Osteoblast (primary cell): ENCODE data around the gene PLCL1. TPM values are rescaled to one million over a fixed set of nuclear protein-coding genes. Genes with fewer than 3 reads are reported as not detected.

ENCODE experiments used
- DNase-seq: peaks from one replicate; pipeline ENCODE4 v3.0.0; 2011; ENCODE audit warnings: low spot score, mixed read lengths; ENCODE audit not compliant: insufficient read length; ENCODE audit errors: missing footprints
- H2AFZ ChIP-seq: 2 replicates; pipeline ENCODE4 v1.6.0; 2011; ENCODE audit warnings: mild to moderate bottlenecking, low read length
- H3K27ac ChIP-seq: 2 replicates; pipeline ENCODE4 v1.5.1; 2011; ENCODE audit warnings: mild to moderate bottlenecking, low read depth, low read length, moderate library complexity
- H3K27me3 ChIP-seq: 2 replicates; pipeline ENCODE4 v1.6.0; 2012; ENCODE audit warnings: mild to moderate bottlenecking, control low read depth, inconsistent platforms, low read length, moderate library complexity; ENCODE audit not compliant: insufficient read depth
- H3K36me3 ChIP-seq: 2 replicates; pipeline ENCODE4 v1.5.1; 2011; ENCODE audit warnings: mild to moderate bottlenecking, low read length, control low read depth, moderate library complexity; ENCODE audit not compliant: insufficient read depth
- H3K4me1 ChIP-seq: 2 replicates; pipeline ENCODE4 v1.5.1; 2011; ENCODE audit warnings: mild to moderate bottlenecking, low read length, control low read depth, moderate library complexity; ENCODE audit not compliant: insufficient read depth
- H3K4me2 ChIP-seq: 2 replicates; pipeline ENCODE4 v1.6.0; 2011; ENCODE audit warnings: mild to moderate bottlenecking, low read length; ENCODE audit not compliant: insufficient read depth
- H3K4me3 ChIP-seq: fragments of 200-600 bp; sonication (generic); 3 replicates; pipeline ENCODE4 v1.5.1; 2012; ENCODE audit warnings: mild to moderate bottlenecking, low read length, inconsistent platforms; ENCODE audit not compliant: insufficient read depth
- H3K79me2 ChIP-seq: 2 replicates; pipeline ENCODE4 v1.6.0; 2012; ENCODE audit warnings: mild to moderate bottlenecking, low read length, control low read depth, inconsistent platforms; ENCODE audit not compliant: insufficient read depth
- H3K9me3 ChIP-seq: 2 replicates; pipeline ENCODE4 v1.5.1; 2011; ENCODE audit warnings: low read depth, low read length, control low read depth
- H4K20me1 ChIP-seq: 2 replicates; pipeline ENCODE4 v1.6.0; 2012; ENCODE audit warnings: mild to moderate bottlenecking, low read length, control low read depth; ENCODE audit not compliant: insufficient read depth
- total RNA-seq: library from RNA; depleted of rRNA; stranded (reverse); fragments of >200 nt; gene quantifications from 2 replicates; pipeline ENCODE4 v1.2.3, GENCODE V29; 2012
- TF ChIP-seq, protein P1 (sequence below): IDR thresholded peaks from 2 replicates; pipeline ENCODE4 v1.5.1; 2011; ENCODE audit warnings: mild to moderate bottlenecking, low read depth, low read length, moderate library complexity; ENCODE audit errors: extremely low read depth

Gene PLCL1
- total RNA-seq, 1 donor: 4.0 TPM

DNA sequence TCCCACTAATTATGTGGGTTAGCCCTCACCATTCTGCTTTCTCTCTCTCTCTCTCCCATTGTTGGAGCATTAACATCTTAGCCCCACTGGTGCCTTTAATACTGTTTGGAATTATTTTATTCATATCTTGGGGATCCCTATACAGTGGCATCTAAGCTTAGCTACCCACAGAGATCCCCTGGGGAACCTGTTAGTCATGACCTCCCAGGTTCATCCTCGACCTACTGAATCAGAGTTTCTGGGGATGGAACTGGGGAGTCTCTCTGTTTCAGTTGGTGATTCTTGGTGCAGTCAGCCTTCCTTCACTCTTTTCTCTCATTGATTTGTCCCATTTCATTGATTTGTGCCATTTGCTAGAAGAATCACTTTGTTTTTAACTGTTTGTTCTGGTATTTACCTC, 137.3 kb downstream of the PLCL1 start:
- peaks cover 5% of the 10 kb centered on the region for H3K27me3 ChIP-seq
- H3K4me1 ChIP-seq: no peaks in the 10 kb centered on the region
- H3K36me3 ChIP-seq: no peaks in the 10 kb centered on the region
- no peak for DNase-seq
- no peak overlapping the region for H3K4me3 ChIP-seq
- H3K9me3 ChIP-seq: no peaks in the 10 kb centered on the region
- H3K4me2 ChIP-seq: no peak overlapping the region
- TF ChIP-seq, protein P1, sequence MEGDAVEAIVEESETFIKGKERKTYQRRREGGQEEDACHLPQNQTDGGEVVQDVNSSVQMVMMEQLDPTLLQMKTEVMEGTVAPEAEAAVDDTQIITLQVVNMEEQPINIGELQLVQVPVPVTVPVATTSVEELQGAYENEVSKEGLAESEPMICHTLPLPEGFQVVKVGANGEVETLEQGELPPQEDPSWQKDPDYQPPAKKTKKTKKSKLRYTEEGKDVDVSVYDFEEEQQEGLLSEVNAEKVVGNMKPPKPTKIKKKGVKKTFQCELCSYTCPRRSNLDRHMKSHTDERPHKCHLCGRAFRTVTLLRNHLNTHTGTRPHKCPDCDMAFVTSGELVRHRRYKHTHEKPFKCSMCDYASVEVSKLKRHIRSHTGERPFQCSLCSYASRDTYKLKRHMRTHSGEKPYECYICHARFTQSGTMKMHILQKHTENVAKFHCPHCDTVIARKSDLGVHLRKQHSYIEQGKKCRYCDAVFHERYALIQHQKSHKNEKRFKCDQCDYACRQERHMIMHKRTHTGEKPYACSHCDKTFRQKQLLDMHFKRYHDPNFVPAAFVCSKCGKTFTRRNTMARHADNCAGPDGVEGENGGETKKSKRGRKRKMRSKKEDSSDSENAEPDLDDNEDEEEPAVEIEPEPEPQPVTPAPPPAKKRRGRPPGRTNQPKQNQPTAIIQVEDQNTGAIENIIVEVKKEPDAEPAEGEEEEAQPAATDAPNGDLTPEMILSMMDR: no peak
- no peak overlapping the region for H2AFZ ChIP-seq
- no peaks in the 10 kb centered on the region for H3K79me2 ChIP-seq
- no peak overlapping the region for H3K27ac ChIP-seq
- no peaks in the 10 kb centered on the region for H4K20me1 ChIP-seq

GRCh38 chr2:197943731-197944130, 139.3 kb downstream of the PLCL1 start:
- Histone ChIP-seq H2AFZ (no peak overlapping the region), H3K36me3 (no peaks in the 10 kb centered on the region), H3K9me3 (no peaks in the 10 kb centered on the region), H4K20me1 (no peaks in the 10 kb centered on the region), H3K27ac (no peak overlapping the region), H3K27me3 (peaks cover 14% of the 10 kb centered on the region), H3K4me1 (no peaks in the 10 kb centered on the region), H3K79me2 (no peaks in the 10 kb centered on the region), H3K4me3 (no peak overlapping the region), H3K4me2 (no peak overlapping the region)
- no peak for DNase-seq
- TF ChIP-seq, protein P1: no peak

- Histone ChIP-seq H4K20me1 (no peaks in the 10 kb centered on the region), H3K4me2 (no peak overlapping the region), H3K4me3 (no peak overlapping the region), H3K4me1 (no peaks in the 10 kb centered on the region), H3K36me3 (no peaks in the 10 kb centered on the region), H3K79me2 (no peaks in the 10 kb centered on the region), H3K9me3 (no peaks in the 10 kb centered on the region), H3K27me3 (peaks cover 17% of the 10 kb centered on the region), H3K27ac (no peak overlapping the region), H2AFZ (no peak overlapping the region)
- TF ChIP-seq, protein P1: no peak
- DNase-seq: no peak
Measured at GRCh38 chr2:197944416-197945096, 140.2 kb downstream of the PLCL1 start.

DNA sequence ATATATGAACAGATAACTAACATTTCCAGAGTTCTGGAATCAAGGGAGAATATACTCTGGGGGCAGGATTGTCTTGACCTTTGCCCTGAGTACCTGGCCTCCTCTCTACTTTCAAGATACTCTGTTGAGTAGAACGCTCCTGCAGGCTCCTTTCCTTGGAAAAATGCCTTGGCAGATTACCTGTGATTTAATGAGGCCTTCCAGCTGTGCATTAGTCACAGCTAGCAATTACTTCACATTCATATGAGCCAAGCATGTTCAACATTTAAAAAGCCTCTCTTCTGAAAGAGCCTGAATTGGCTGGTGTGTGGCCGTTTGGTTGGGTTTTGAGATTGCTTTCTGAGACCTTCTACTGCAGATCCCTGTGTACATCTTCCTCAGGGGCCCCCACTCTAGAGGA, 142.2 kb downstream of the PLCL1 start:
- H3K9me3 ChIP-seq: no peaks in the 10 kb centered on the region
- no peak overlapping the region for H3K27ac ChIP-seq
- TF ChIP-seq, protein P1: no peak
- no peak overlapping the region for H3K4me2 ChIP-seq
- no peak overlapping the region for H3K4me3 ChIP-seq
- no peak for DNase-seq
- H3K36me3 ChIP-seq: no peaks in the 10 kb centered on the region
- no peaks in the 10 kb centered on the region for H4K20me1 ChIP-seq
- H3K27me3 ChIP-seq: peaks cover 21% of the 10 kb centered on the region
- no peak overlapping the region for H2AFZ ChIP-seq
- H3K4me1 ChIP-seq: no peaks in the 10 kb centered on the region
- no peaks in the 10 kb centered on the region for H3K79me2 ChIP-seq
